ENCODE results near the gene DNAH6. TPM values are rescaled to one million over a fixed set of nuclear protein-coding genes. Genes with fewer than 3 reads are reported as not detected.

The DNAH6 gene
- total and polyA plus RNA-seq, 2 of the 8 experiments (the other 6 are each of a cell fraction or from before 2014, with no cell fraction given) = 0.06 to 0.43 TPM

DNA sequence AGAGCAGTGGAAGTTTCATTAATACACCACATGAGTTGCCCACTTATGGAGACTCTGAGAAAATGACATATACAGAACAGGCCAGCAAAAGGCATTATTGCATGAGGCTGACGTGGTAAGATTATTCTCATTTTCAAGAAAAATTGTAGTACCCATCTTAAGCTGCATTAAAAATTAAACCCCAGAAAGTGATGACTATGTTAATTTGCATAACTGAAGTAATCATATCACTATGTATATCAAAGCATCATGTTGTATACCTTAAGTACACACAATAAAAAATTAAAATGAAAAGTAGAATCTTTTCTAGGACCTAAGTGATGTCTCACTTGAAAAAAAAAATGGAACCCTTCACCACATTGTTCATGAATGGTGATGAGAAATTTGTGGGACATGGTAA, 32.0 kb downstream of the DNAH6 start:
- Histone ChIP-seq H3K27me3 (replicated peaks in 1 of 4; ENCODE audit: control insufficient read depth in 3 of 4, extremely low read depth in 1 of 4, insufficient read depth in 3 of 4, low read length in 3 of 4) (no peaks in the 10 kb centered on the region), H2BK120ac (replicated peaks; ENCODE audit: low read depth, low read length) (no peak overlapping the region), H4K5ac (ENCODE audit: insufficient read length, low read depth, low read length) (no peak overlapping the region), H3K56ac (replicated peaks; ENCODE audit: insufficient read length, low read depth, low read length) (no peak overlapping the region), H3K79me2 (ENCODE audit: control insufficient read depth in 1 of 2, insufficient read depth in 2 of 2, low read length in 2 of 2) (no peaks in the 10 kb centered on the region), H2BK12ac (ENCODE audit: low read depth, low read length) (no peak overlapping the region), H3K79me1 (ENCODE audit: low read depth, low read length) (no peaks in the 10 kb centered on the region), H3K36me3 (ENCODE audit: control insufficient read depth in 2 of 4, insufficient read depth in 4 of 4, low read length in 3 of 4) (no peaks in the 10 kb centered on the region), H2BK5ac (ENCODE audit: low read depth, low read length) (no peak overlapping the region), H2BK15ac (ENCODE audit: low read length) (no peak overlapping the region), H4K20me1 (replicated peaks in 1 of 2; ENCODE audit: control insufficient read depth in 1 of 2, insufficient read depth in 2 of 2, low read length in 2 of 2) (no peaks in the 10 kb centered on the region), H3K4ac (replicated peaks; ENCODE audit: insufficient read length, low read depth, low read length) (no peak overlapping the region), H3K18ac (ENCODE audit: extremely low read depth, low read length) (no peak overlapping the region), H3K4me1 (replicated peaks in 1 of 4; ENCODE audit: control insufficient read depth in 3 of 4, insufficient read depth in 4 of 4, low read length in 3 of 4) (no peaks in the 10 kb centered on the region), H3K9me3 (ENCODE audit: insufficient read depth in 2 of 2, low read depth in 1 of 2, low read length in 1 of 2) (no peaks in the 10 kb centered on the region), H4K8ac (ENCODE audit: extremely low read depth, insufficient read depth, low read length) (no peak overlapping the region), H3K9ac (replicated peaks in 1 of 4; ENCODE audit: extremely low read depth in 1 of 4, low read depth in 3 of 4, low read length in 3 of 4) (no peak overlapping the region), H3K23me2 (ENCODE audit: low read depth, low read length) (no peaks in the 10 kb centered on the region), H2AFZ (ENCODE audit: low read length) (no peak overlapping the region), H3K23ac (ENCODE audit: insufficient read length) (no peak overlapping the region), H3K27ac (ENCODE audit: low read depth, low read length) (no peak overlapping the region), H3K4me2 (ENCODE audit: insufficient read depth in 1 of 2, low read depth in 2 of 2, low read length in 2 of 2) (no peak overlapping the region), H4K91ac (replicated peaks; ENCODE audit: insufficient read length, low read length) (no peak overlapping the region), H3K14ac (ENCODE audit: insufficient read length) (no peak overlapping the region), H2AK5ac (ENCODE audit: low read depth, low read length) (no peak overlapping the region), H3K4me3 (ENCODE audit: extremely low read depth in 1 of 4, insufficient read depth in 2 of 4, low read depth in 3 of 4, low read length in 4 of 4) (no peak overlapping the region), H2BK20ac (ENCODE audit: low read length) (no peak overlapping the region)
- WGBS, 2 experiments (ENCODE audit: extremely low coverage in 1 of 2, insufficient coverage in 1 of 2, insufficient read length in 1 of 2, insufficient replicate concordance in 2 of 2, low coverage in 1 of 2, low lambda C conversion rate in 2 of 2, missing lambda C conversion rate in 1 of 2) = 70% methylated on average over 1 of the region's 1 CpG; no CpG with 5 or more reads in 1 of the 2 experiments
- TF ChIP-seq, protein P1, sequence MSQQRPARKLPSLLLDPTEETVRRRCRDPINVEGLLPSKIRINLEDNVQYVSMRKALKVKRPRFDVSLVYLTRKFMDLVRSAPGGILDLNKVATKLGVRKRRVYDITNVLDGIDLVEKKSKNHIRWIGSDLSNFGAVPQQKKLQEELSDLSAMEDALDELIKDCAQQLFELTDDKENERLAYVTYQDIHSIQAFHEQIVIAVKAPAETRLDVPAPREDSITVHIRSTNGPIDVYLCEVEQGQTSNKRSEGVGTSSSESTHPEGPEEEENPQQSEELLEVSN (IDR thresholded peaks at IDR 0.05) = no peak
- TF ChIP-seq SIX5 (IDR thresholded peaks at IDR 0.05; ENCODE audit: low read depth, low read length) (no peak), RFX5 (IDR thresholded peaks at IDR 0.05; ENCODE audit: borderline replicate concordance, low read depth, low read length) (no peak), FOSL1 (IDR thresholded peaks at IDR 0.05; ENCODE audit: insufficient read depth, low read depth, low read length) (no peak), SP2 (IDR thresholded peaks at IDR 0.05; ENCODE audit: low read length) (no peak), MAX (IDR thresholded peaks at IDR 0.05) (no peak), RNF2 (IDR thresholded peaks at IDR 0.05; ENCODE audit: borderline replicate concordance, low read depth, low read length, missing control alignments, poor library complexity, severe bottlenecking) (no peak)
- ChIA-PET CTCF (ENCODE audit: partially characterized antibody) (interaction anchor here (0.5 to 1.2 kb wide), 3 partner anchors 22 to 324 kb away, joined by 3 to 5 read pairs (median 3); no protein-coding TSS in a partner anchor), POLR2A (ENCODE audit: partially characterized antibody) (interaction anchor here (0.7 kb wide), 1 partner anchor 324 kb away, joined by 4 read pairs; no protein-coding TSS in a partner anchor)
- no peak for FAIRE-seq
- no peak for DNase-seq (ENCODE audit: low read depth in 1 of 2, low spot score in 2 of 2)
